ENCODE measurements around the gene PRKN.

Gene PRKN

DNA sequence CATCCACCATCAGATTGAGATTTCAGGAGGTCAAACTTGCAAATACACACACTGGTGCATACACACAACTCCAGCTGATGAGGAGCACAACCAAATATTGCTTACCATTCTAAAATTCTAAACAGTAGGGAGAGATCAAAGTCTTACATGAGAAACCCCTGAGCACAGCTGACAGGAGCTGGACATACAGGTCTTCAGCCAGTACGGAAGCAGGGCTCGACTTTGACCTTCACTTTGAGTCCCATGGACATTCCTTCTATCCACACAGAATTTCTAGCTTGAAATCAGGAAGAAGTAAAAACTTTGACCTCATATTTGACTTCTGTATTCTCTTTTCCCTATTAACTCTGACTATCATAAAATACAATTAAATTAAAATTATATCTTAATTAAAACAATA lies 90.2 kb downstream of the PRKN start:
- Histone ChIP-seq H3K9me3 (ENCODE audit: control insufficient read depth in 1 of 2, low read length in 2 of 2) (no peaks in the 10 kb centered on the region), H3K4me1 (ENCODE audit: control insufficient read depth in 1 of 2, insufficient read depth in 2 of 2, low read length in 2 of 2) (no peaks in the 10 kb centered on the region), H3K36me3 (ENCODE audit: control insufficient read depth in 1 of 2, insufficient read depth in 2 of 2, low read length in 2 of 2) (no peaks in the 10 kb centered on the region), H3K27me3 (ENCODE audit: low read depth, low read length) (no peaks in the 10 kb centered on the region), H3K27ac (ENCODE audit: low read length) (no peak overlapping the region), H3K4me3 (ENCODE audit: low read depth in 1 of 2, low read length in 2 of 2) (no peak overlapping the region)

DNA sequence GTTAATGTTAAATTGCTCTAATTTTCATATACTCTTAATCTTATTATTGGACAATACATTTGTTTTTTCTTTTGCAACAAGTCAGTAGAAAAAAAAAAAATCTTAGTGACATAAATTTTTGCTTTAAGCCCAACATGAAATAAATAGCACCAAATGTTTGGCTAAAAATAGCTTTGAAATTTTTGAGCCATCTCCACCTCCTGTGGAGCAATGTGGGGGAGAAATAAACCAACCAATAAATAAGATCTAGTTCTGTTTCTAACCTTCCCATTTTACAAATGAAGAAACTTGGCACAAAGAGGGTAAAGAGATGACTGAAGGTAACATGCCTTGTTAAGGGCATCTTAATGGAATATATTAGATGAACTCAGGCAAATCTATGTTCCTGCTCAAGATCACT lies 91.4 kb downstream of the PRKN start:
- H3K27me3 ChIP-seq (ENCODE audit: low read depth, low read length), result no peaks in the 10 kb centered on the region
- no peak overlapping the region for H3K4me3 ChIP-seq (ENCODE audit: low read depth in 1 of 2, low read length in 2 of 2)
- H3K4me1 ChIP-seq (ENCODE audit: control insufficient read depth in 1 of 2, insufficient read depth in 2 of 2, low read length in 2 of 2), result no peaks in the 10 kb centered on the region
- no peaks in the 10 kb centered on the region for H3K36me3 ChIP-seq (ENCODE audit: control insufficient read depth in 1 of 2, insufficient read depth in 2 of 2, low read length in 2 of 2)
- no peak overlapping the region for H3K27ac ChIP-seq (ENCODE audit: low read length)
- peaks cover 0 to 3% of the 10 kb centered on the region in 2 donors for H3K9me3 ChIP-seq (ENCODE audit: control insufficient read depth in 1 of 2, low read length in 2 of 2)

DNA sequence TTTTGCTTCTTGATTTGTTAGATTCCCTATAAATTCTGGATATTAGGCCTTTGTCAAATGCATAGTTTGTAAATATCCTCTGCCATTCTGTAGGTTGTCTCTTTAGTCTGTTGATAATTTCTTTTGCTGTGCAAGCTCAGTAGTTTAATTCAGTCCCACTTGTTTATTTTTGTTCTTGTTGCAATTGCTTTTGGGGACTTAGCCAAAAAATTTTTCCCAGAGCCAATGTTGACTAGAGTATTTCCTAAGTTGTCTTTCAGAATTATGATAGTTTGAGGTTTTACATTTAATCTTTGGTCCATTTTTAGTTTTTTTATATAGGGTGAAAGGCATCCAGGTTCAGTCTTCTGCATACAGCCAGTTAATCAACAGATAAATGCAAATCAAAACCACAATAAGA lies 96.0 kb downstream of the PRKN start:
- Histone ChIP-seq H3K9me3 (ENCODE audit: control insufficient read depth in 1 of 2, low read length in 2 of 2) (peaks cover 0 to 3% of the 10 kb centered on the region in 2 donors), H3K4me3 (ENCODE audit: low read depth in 1 of 2, low read length in 2 of 2) (no peak overlapping the region), H3K36me3 (ENCODE audit: control insufficient read depth in 1 of 2, insufficient read depth in 2 of 2, low read length in 2 of 2) (no peaks in the 10 kb centered on the region), H3K4me1 (ENCODE audit: control insufficient read depth in 1 of 2, insufficient read depth in 2 of 2, low read length in 2 of 2) (no peaks in the 10 kb centered on the region), H3K27ac (ENCODE audit: low read length) (no peak overlapping the region), H3K27me3 (ENCODE audit: low read depth, low read length) (no peaks in the 10 kb centered on the region)

DNA sequence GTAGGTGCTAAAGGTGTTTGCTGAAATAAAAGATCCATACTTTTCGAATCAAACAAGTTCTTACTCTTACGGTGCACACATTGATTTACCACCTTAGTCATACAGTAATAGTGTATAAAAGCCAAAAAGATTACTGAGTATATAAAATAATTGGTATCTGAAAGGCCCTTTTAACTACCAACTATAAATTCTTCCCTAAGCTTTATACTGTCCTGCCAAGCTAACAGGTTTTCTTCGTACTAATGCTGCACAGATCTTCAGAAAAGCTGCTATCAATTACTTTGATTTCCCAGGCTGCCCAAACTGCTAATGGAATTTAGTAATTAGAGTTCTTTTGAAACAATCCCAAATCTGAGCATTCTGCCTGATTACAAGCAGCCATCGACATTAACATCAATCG lies 97.5 kb downstream of the PRKN start:
- Histone ChIP-seq H3K4me3 (ENCODE audit: low read depth in 1 of 2, low read length in 2 of 2) (no peak overlapping the region), H3K4me1 (ENCODE audit: control insufficient read depth in 1 of 2, insufficient read depth in 2 of 2, low read length in 2 of 2) (no peaks in the 10 kb centered on the region), H3K9me3 (ENCODE audit: control insufficient read depth in 1 of 2, low read length in 2 of 2) (peaks cover 0 to 3% of the 10 kb centered on the region in 2 donors), H3K36me3 (ENCODE audit: control insufficient read depth in 1 of 2, insufficient read depth in 2 of 2, low read length in 2 of 2) (no peaks in the 10 kb centered on the region), H3K27me3 (ENCODE audit: low read depth, low read length) (no peaks in the 10 kb centered on the region), H3K27ac (ENCODE audit: low read length) (no peak overlapping the region)

DNA sequence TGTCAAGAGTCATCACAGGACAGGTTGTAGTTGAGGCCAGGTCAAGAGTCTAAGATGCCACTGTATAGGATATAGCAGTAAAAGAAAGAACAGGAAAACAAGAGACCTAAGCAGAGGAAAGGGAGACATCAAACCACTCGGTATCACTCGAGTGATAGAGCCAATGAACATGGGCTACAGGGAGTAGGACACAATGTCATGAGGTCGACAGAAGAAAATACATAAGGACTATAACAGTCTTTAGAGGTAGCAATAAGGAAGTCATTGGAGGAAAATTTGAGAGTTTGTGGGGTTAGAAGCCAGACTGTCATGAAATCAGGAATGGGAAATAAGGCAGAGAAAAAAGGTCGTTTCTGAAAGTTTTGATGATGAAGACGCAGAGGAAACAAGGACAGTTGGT lies 99.7 kb downstream of the PRKN start:
- no peak overlapping the region for H3K4me3 ChIP-seq (ENCODE audit: low read depth in 1 of 2, low read length in 2 of 2)
- no peaks in the 10 kb centered on the region for H3K4me1 ChIP-seq (ENCODE audit: control insufficient read depth in 1 of 2, insufficient read depth in 2 of 2, low read length in 2 of 2)
- no peak overlapping the region for H3K27ac ChIP-seq (ENCODE audit: low read length)
- H3K9me3 ChIP-seq (ENCODE audit: control insufficient read depth in 1 of 2, low read length in 2 of 2), result peaks cover 0 to 3% of the 10 kb centered on the region in 2 donors
- H3K27me3 ChIP-seq (ENCODE audit: low read depth, low read length), result no peaks in the 10 kb centered on the region
- no peaks in the 10 kb centered on the region for H3K36me3 ChIP-seq (ENCODE audit: control insufficient read depth in 1 of 2, insufficient read depth in 2 of 2, low read length in 2 of 2)

DNA sequence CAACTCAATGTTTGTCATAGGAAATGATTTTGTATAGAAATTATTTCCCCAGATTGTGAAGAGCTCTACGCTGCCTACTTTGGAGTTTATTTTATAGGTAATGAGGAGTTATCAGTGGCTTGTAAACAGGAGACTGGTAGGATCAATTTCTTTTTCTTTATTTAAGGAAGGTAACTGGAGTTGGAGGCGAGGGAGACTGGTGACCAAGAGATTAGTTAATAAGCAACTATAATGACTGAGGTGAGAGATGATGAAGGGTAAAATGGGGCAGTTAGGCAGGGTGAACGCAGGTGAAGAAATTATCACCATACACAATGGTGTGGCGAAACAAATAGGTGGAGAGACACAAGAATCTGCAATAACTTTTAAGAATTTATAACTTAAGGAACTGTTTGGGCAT lies 100.2 kb downstream of the PRKN start:
- Histone ChIP-seq H3K4me3 (ENCODE audit: low read depth in 1 of 2, low read length in 2 of 2) (no peak overlapping the region), H3K27ac (ENCODE audit: low read length) (no peak overlapping the region), H3K9me3 (ENCODE audit: control insufficient read depth in 1 of 2, low read length in 2 of 2) (peaks cover 0 to 3% of the 10 kb centered on the region in 2 donors), H3K27me3 (ENCODE audit: low read depth, low read length) (no peaks in the 10 kb centered on the region), H3K36me3 (ENCODE audit: control insufficient read depth in 1 of 2, insufficient read depth in 2 of 2, low read length in 2 of 2) (no peaks in the 10 kb centered on the region), H3K4me1 (ENCODE audit: control insufficient read depth in 1 of 2, insufficient read depth in 2 of 2, low read length in 2 of 2) (no peaks in the 10 kb centered on the region)

DNA sequence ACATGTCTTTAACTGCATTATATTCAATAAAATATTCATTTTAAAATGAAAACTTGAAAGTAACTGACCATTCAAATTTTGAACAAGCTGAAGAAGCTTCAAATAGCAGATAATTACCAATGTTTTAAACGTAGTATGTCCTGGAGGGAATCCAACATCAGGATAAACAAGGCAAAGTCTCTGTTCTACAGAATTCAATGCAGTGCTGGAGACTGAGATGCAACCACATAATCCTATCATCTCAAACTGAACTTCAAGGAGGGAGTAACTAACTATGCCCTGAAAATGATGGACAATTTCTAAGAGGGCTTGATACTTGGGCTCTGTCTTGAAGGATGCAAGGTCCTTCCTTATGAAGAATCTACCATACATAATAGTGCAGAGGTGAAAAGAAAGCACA lies 100.7 kb downstream of the PRKN start:
- peaks cover 0 to 3% of the 10 kb centered on the region in 2 donors for H3K9me3 ChIP-seq (ENCODE audit: control insufficient read depth in 1 of 2, low read length in 2 of 2)
- H3K36me3 ChIP-seq (ENCODE audit: control insufficient read depth in 1 of 2, insufficient read depth in 2 of 2, low read length in 2 of 2), result no peaks in the 10 kb centered on the region
- no peak overlapping the region for H3K4me3 ChIP-seq (ENCODE audit: low read depth in 1 of 2, low read length in 2 of 2)
- H3K27me3 ChIP-seq (ENCODE audit: low read depth, low read length), result no peaks in the 10 kb centered on the region
- H3K27ac ChIP-seq (ENCODE audit: low read length), result no peak overlapping the region
- no peaks in the 10 kb centered on the region for H3K4me1 ChIP-seq (ENCODE audit: control insufficient read depth in 1 of 2, insufficient read depth in 2 of 2, low read length in 2 of 2)

DNA sequence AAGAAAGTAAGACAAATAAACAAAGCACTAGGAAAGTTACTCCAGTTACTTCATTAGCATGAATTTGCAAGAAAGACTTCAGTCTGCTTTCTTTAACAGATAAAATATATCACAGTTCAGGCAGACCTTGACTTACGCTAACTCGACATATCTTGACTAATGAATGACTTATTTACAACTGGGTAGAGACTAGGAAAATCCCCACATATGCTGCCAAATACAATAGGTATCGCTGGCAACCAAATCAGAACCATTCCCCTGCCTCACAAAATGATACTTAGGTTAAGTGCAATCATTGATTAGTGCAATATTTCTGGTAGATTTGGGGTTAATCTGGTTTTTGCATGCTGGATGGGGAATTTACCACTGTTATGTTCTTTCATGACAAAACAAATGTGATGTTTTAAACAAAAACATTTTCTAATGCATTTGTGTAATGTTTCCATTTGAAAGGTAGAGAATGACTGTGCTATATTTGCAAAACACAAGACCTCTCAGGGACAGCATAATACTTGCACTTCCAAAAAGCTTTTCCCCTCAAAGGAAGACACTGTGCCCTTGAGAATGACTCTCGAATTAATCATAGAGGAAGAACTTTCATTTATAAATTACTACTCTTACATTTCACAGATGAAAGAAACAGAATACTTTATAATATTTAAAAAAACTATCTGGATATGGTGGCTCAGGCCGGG lies 101.6 kb downstream of the PRKN start:
- Histone ChIP-seq H3K36me3 (ENCODE audit: control insufficient read depth in 1 of 2, insufficient read depth in 2 of 2, low read length in 2 of 2) (no peaks in the 10 kb centered on the region), H3K4me1 (ENCODE audit: control insufficient read depth in 1 of 2, insufficient read depth in 2 of 2, low read length in 2 of 2) (no peaks in the 10 kb centered on the region), H3K27me3 (ENCODE audit: low read depth, low read length) (no peaks in the 10 kb centered on the region), H3K9me3 (ENCODE audit: control insufficient read depth in 1 of 2, low read length in 2 of 2) (no peaks in the 10 kb centered on the region), H3K4me3 (ENCODE audit: low read depth in 1 of 2, low read length in 2 of 2) (no peak overlapping the region), H3K27ac (ENCODE audit: low read length) (no peak overlapping the region)

DNA sequence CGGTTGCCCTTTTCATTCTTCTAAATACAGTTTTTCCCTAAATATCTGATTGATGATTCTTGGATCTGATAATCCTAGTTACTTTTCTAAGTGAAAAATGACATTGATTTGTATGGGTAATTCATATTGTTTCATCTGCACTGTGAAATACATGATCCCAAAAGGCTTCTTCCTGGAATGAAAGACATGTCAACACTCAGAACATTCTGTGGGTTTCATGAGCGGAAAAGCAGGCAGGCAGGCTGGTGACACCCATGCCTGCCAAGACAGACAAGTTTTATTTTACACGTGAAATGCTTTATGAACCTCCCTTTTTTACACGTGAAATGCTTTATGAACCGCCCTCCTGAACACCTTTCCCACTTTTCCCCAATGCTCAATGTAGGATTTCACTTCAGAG lies 105.0 kb downstream of the PRKN start:
- no peaks in the 10 kb centered on the region for H3K4me1 ChIP-seq (ENCODE audit: control insufficient read depth in 1 of 2, insufficient read depth in 2 of 2, low read length in 2 of 2)
- no peaks in the 10 kb centered on the region for H3K9me3 ChIP-seq (ENCODE audit: control insufficient read depth in 1 of 2, low read length in 2 of 2)
- no peak overlapping the region for H3K4me3 ChIP-seq (ENCODE audit: low read depth in 1 of 2, low read length in 2 of 2)
- no peaks in the 10 kb centered on the region for H3K27me3 ChIP-seq (ENCODE audit: low read depth, low read length)
- no peaks in the 10 kb centered on the region for H3K36me3 ChIP-seq (ENCODE audit: control insufficient read depth in 1 of 2, insufficient read depth in 2 of 2, low read length in 2 of 2)
- H3K27ac ChIP-seq (ENCODE audit: low read length), result no peak overlapping the region

DNA sequence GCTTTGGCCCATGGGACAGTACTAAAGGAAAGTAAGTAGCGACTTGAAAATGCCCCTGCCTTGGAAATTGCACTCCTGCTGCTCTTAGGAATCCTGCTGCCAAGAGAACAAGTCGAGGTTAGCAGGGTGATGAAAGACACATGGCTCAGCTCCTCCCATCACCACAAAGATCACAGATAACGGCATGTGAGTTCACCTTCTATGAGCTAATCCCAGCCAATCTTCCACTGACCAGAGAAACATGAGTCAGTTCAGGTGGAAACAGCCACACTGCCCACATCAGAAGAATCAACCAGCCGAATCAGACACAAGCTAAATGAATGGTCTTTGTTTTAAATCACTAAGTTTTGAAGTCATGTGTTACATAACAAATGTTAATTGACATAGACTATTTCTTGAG lies 106.3 kb downstream of the PRKN start:
- no peaks in the 10 kb centered on the region for H3K36me3 ChIP-seq (ENCODE audit: control insufficient read depth in 1 of 2, insufficient read depth in 2 of 2, low read length in 2 of 2)
- H3K4me1 ChIP-seq (ENCODE audit: control insufficient read depth in 1 of 2, insufficient read depth in 2 of 2, low read length in 2 of 2), result no peaks in the 10 kb centered on the region
- H3K27ac ChIP-seq (ENCODE audit: low read length), result no peak overlapping the region
- no peak overlapping the region for H3K4me3 ChIP-seq (ENCODE audit: low read depth in 1 of 2, low read length in 2 of 2)
- no peaks in the 10 kb centered on the region for H3K9me3 ChIP-seq (ENCODE audit: control insufficient read depth in 1 of 2, low read length in 2 of 2)
- H3K27me3 ChIP-seq (ENCODE audit: low read depth, low read length), result no peaks in the 10 kb centered on the region

DNA sequence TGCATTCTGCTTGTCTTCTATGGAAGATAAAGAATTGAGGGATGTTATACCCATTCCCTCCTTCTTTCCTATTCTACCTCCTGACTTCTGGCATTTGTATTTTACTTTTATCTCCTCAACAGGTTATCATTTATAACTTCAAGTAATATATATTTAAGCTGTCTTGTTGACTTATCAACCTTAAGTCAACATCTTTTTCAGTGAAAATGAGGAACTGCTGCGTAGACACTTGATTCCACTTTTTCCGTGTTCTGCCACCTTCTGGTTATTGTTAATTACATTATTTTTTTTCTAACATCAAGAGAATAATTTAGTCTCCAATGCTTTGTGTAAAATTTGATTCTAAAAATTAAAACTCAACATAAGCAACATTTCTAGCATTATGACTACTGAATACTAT lies 107.5 kb downstream of the PRKN start:
- Histone ChIP-seq H3K36me3 (ENCODE audit: control insufficient read depth in 1 of 2, insufficient read depth in 2 of 2, low read length in 2 of 2) (no peaks in the 10 kb centered on the region), H3K27me3 (ENCODE audit: low read depth, low read length) (no peaks in the 10 kb centered on the region), H3K27ac (ENCODE audit: low read length) (no peak overlapping the region), H3K9me3 (ENCODE audit: control insufficient read depth in 1 of 2, low read length in 2 of 2) (no peaks in the 10 kb centered on the region), H3K4me1 (ENCODE audit: control insufficient read depth in 1 of 2, insufficient read depth in 2 of 2, low read length in 2 of 2) (no peaks in the 10 kb centered on the region), H3K4me3 (ENCODE audit: low read depth in 1 of 2, low read length in 2 of 2) (no peak overlapping the region)

DNA sequence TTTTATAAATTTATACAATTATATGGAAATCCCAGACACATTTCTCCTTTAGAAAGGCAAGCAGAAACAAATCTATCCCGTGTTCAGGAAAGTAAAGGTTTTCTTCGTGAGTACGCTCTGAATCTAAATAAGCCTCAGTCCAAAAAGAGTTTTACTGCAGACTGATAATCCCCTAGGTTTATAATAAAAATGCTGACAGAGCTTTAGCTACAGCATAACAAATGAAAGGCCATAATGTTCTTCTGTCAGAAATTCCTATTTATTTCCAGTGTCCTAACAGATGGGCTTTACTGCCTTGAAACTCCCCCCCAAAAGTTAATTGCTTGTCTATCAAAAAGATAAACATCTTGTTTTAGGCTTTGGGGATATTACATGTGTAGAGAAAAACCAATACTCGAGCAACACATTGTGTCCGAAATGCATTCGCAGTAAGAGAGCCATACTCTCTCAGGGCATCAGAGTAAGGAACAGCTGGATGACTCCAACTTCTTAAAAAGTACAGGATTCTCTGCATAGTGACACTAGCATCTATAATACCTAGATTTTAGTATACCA lies 109.0 kb downstream of the PRKN start:
- H3K9me3 ChIP-seq (ENCODE audit: control insufficient read depth in 1 of 2, low read length in 2 of 2), result no peaks in the 10 kb centered on the region
- H3K27me3 ChIP-seq (ENCODE audit: low read depth, low read length), result no peaks in the 10 kb centered on the region
- no peaks in the 10 kb centered on the region for H3K36me3 ChIP-seq (ENCODE audit: control insufficient read depth in 1 of 2, insufficient read depth in 2 of 2, low read length in 2 of 2)
- H3K27ac ChIP-seq (ENCODE audit: low read length), result no peak overlapping the region
- no peaks in the 10 kb centered on the region for H3K4me1 ChIP-seq (ENCODE audit: control insufficient read depth in 1 of 2, insufficient read depth in 2 of 2, low read length in 2 of 2)
- H3K4me3 ChIP-seq (ENCODE audit: low read depth in 1 of 2, low read length in 2 of 2), result no peak overlapping the region
